Tibial nerve (tissue), 3 donors: ENCODE measurements around the gene TMCO4.

Source experiments
- CTCF ChIP-seq, 5 experiments: fragments of 200-600 bp in 3 of 5; fragments of 450-650 bp in 2 of 5; sonication (generic) in 3 of 5; IDR thresholded peaks; one replicate each; pipeline ENCODE4 v1.5.1; 2016 to 2019; ENCODE audit warnings: antibody characterized with exemption in 5 of 5, mild to moderate bottlenecking in 3 of 5, moderate library complexity in 2 of 5
- POLR2A ChIP-seq, 2 donors: fragments of 450-650 bp; IDR thresholded peaks; one replicate each; pipeline ENCODE4 v1.6.1; 2017; ENCODE audit warnings: antibody characterized with exemption in 2 of 2, mild to moderate bottlenecking in 2 of 2, moderate library complexity in 2 of 2

- TF ChIP-seq CTCF (IDR thresholded peaks at IDR 0.05) (peak; percentile 57 to 75 (median 59)), POLR2A (IDR thresholded peaks at IDR 0.05) (no peak)
Measured at GRCh38 chr1:19661721-19662228, 137.9 kb downstream of the TMCO4 start.
